Hepatocyte (in vitro differentiated cells): Measurements from ENCODE around the gene GMNC. TPM values are rescaled to one million over a fixed set of nuclear protein-coding genes. Genes with fewer than 3 reads are reported as not detected.
A peak's percentile ranks its signal among the peaks of the same experiment; 100 is the strongest.

Experiments
- DNase-seq: peaks from one replicate; pipeline ENCODE4 v3.0.0-alpha.2; 2016; ENCODE audit warnings: low spot score
- H2AFZ ChIP-seq: fragments of 200-600 bp; sonication (generic); 2 replicates; pipeline ENCODE4 v1.6.0; 2016; ENCODE audit warnings: antibody characterized with exemption, mild to moderate bottlenecking
- H3K27ac ChIP-seq: fragments of 200-600 bp; sonication (generic); 2 replicates; pipeline ENCODE4 v1.5.1; 2016; ENCODE audit warnings: mild to moderate bottlenecking
- H3K27me3 ChIP-seq: fragments of 200-600 bp; sonication (generic); 2 replicates; pipeline ENCODE4 v1.6.1; 2016
- H3K36me3 ChIP-seq: fragments of 200-600 bp; sonication (generic); replicated peaks from 2 replicates; pipeline ENCODE4 v1.5.1; 2016; ENCODE audit warnings: low read depth; ENCODE audit not compliant: insufficient read depth
- H3K4me1 ChIP-seq: fragments of 200-600 bp; sonication (generic); 2 replicates; pipeline ENCODE4 v1.5.1; 2016; ENCODE audit warnings: mild to moderate bottlenecking, moderate library complexity; ENCODE audit not compliant: insufficient read depth
- H3K4me2 ChIP-seq: fragments of 200-600 bp; sonication (generic); 2 replicates; pipeline ENCODE4 v1.6.0; 2016
- H3K4me3 ChIP-seq: fragments of 200-600 bp; sonication (generic); 2 replicates; pipeline ENCODE4 v1.5.1; 2016; ENCODE audit warnings: mild to moderate bottlenecking
- H3K79me2 ChIP-seq: fragments of 200-600 bp; sonication (generic); 2 replicates; pipeline ENCODE4 v1.6.0; 2017; ENCODE audit warnings: mild to moderate bottlenecking
- H3K9me2 ChIP-seq: fragments of 200-600 bp; sonication (generic); replicated peaks from 2 replicates; pipeline ENCODE4 v1.6.0; 2017; ENCODE audit warnings: mild to moderate bottlenecking; ENCODE audit not compliant: insufficient read depth
- H3K9me3 ChIP-seq: fragments of 200-600 bp; sonication (generic); 2 replicates; pipeline ENCODE4 v1.5.1; 2016; ENCODE audit warnings: low read depth, mild to moderate bottlenecking
- H4K20me1 ChIP-seq: fragments of 200-600 bp; sonication (generic); 2 replicates; pipeline ENCODE4 v1.6.0; 2016; ENCODE audit warnings: mild to moderate bottlenecking; ENCODE audit not compliant: insufficient read depth, poor library complexity, severe bottlenecking
- CTCF ChIP-seq: fragments of 200-600 bp; sonication (generic); IDR thresholded peaks from 2 replicates; pipeline ENCODE4 v1.5.1; 2016; ENCODE audit warnings: antibody characterized with exemption, mild to moderate bottlenecking; ENCODE audit not compliant: poor library complexity
- EZH2 ChIP-seq: fragments of 200-600 bp; sonication (generic); IDR thresholded peaks from 2 replicates; pipeline ENCODE4 v1.6.1; 2016; ENCODE audit warnings: antibody characterized with exemption, mild to moderate bottlenecking, borderline replicate concordance
- EZH2phosphoT487 ChIP-seq: fragments of 200-600 bp; sonication (generic); IDR thresholded peaks from one replicate; pipeline ENCODE4 v1.6.1; 2018; ENCODE audit warnings: antibody characterized with exemption, mild to moderate bottlenecking, low read depth, moderate library complexity; ENCODE audit not compliant: unreplicated experiment, severe bottlenecking
- WGBS: methylation state at CpG from one replicate; pipeline ENCODE4 v1.1.6; 2016; ENCODE audit warnings: low lambda C conversion rate; ENCODE audit errors: missing lambda C conversion rate; 5-methylcytosine and 5-hydroxymethylcytosine counted together
- polyA plus RNA-seq: library from polyadenylated mRNA; unstranded; fragments of >200 nt; fragmentation: Nextera tagmentation; extraction: Ambion mirVana; gene quantifications from 2 replicates; pipeline ENCODE4 v1.2.1, GENCODE V29; 2016
- total RNA-seq: library from RNA; depleted of rRNA; stranded (reverse); fragments of >200 nt; gene quantifications from 2 replicates; pipeline ENCODE4 v1.2.3, GENCODE V29; 2014

The GMNC gene
- total and polyA plus RNA-seq, 2 experiments from 2014 or later = 0.86 to 0.90 TPM

GRCh38 chr3:190903156-190903555, 40.7 kb upstream of the GMNC start:
- Histone ChIP-seq H4K20me1 (no peaks in the 10 kb centered on the region), H3K9me3 (no peaks in the 10 kb centered on the region), H3K79me2 (no peaks in the 10 kb centered on the region), H3K36me3 (no peaks in the 10 kb centered on the region), H3K9me2 (no peaks in the 10 kb centered on the region), H3K27me3 (no peaks in the 10 kb centered on the region), H3K4me1 (peaks cover 3% of the 10 kb centered on the region), H3K4me2 (no peak overlapping the region), H3K27ac (no peak overlapping the region), H3K4me3 (no peak overlapping the region), H2AFZ (no peak overlapping the region)
- WGBS = 62% methylated on average over 1 of the region's 1 CpG
- TF ChIP-seq CTCF = no peak
- TF ChIP-seq EZH2phosphoT487 = no peak
- no peak for TF ChIP-seq EZH2
- DNase-seq = no peak

DNA sequence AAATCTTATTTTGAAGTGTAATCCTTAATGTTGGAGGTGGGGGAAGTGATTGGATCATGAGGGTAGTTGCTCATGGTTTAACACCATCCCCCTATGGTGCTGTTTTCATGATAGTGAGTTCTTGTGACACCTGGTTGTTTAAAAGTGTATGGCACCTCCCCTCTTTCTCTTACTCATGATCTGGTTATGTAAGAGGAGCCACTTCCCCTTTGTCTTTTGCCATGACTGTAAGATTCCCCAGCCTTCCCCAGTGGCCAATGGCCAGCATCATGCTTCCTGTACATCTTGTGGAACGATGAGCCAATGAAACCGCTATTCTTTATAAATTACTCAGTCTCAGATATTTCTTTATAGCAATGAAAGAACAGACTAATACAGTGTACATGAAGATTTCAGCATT, 39.8 kb upstream of the GMNC start:
- no peaks in the 10 kb centered on the region for H3K79me2 ChIP-seq
- no peak overlapping the region for H2AFZ ChIP-seq
- no peak for TF ChIP-seq EZH2phosphoT487
- TF ChIP-seq CTCF = no peak
- no peak for TF ChIP-seq EZH2
- no peak overlapping the region for H3K4me3 ChIP-seq
- H3K4me2 ChIP-seq = no peak overlapping the region
- no peaks in the 10 kb centered on the region for H4K20me1 ChIP-seq
- H3K36me3 ChIP-seq = no peaks in the 10 kb centered on the region
- 68% methylated on average over 2 of the region's 2 CpGs for WGBS
- H3K9me2 ChIP-seq = no peaks in the 10 kb centered on the region
- H3K27me3 ChIP-seq = no peaks in the 10 kb centered on the region
- H3K4me1 ChIP-seq = peaks cover 3% of the 10 kb centered on the region
- DNase-seq = no peak
- no peaks in the 10 kb centered on the region for H3K9me3 ChIP-seq
- peak overlapping the region; percentile 59 for H3K27ac ChIP-seq

DNA sequence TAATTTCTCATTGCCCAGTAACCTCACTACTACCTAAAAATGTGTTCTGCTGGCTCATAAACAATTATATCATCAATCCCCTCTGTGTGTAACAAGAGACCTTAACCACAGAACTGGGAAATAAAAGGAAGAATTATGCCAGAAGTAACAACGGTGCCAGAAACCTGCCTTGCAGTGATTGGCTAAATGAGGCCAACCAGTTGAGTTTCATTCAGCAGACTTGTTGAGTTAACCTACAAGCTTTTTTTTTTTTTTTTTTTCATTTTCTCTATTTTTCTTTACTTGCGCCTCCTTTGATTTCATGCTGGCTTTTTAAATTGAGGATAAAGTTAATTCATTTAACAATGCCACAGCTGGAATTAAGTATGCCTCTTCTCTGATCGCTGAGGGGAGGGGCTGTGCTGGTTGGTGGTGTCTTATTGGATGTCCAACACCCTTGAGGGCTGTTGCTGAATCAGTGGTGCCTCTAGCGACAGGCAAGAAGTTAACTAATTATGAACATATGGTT, 30.0 kb upstream of the GMNC start:
- no peak for DNase-seq
- 84% methylated on average over 4 of the region's 4 CpGs for WGBS
- no peak overlapping the region for H2AFZ ChIP-seq
- H3K79me2 ChIP-seq = no peaks in the 10 kb centered on the region
- no peaks in the 10 kb centered on the region for H3K36me3 ChIP-seq
- no peaks in the 10 kb centered on the region for H3K27me3 ChIP-seq
- no peak overlapping the region for H3K4me3 ChIP-seq
- H3K9me3 ChIP-seq = no peaks in the 10 kb centered on the region
- H3K4me2 ChIP-seq = no peak overlapping the region
- H3K9me2 ChIP-seq = no peaks in the 10 kb centered on the region
- no peak overlapping the region for H3K27ac ChIP-seq
- H3K4me1 ChIP-seq = no peaks in the 10 kb centered on the region
- TF ChIP-seq EZH2phosphoT487 = no peak
- no peak for TF ChIP-seq EZH2
- TF ChIP-seq CTCF = no peak
- no peaks in the 10 kb centered on the region for H4K20me1 ChIP-seq

- no peak overlapping the region for H3K4me2 ChIP-seq
- no peaks in the 10 kb centered on the region for H3K27me3 ChIP-seq
- no peaks in the 10 kb centered on the region for H3K9me3 ChIP-seq
- no peak overlapping the region for H3K4me3 ChIP-seq
- no peaks in the 10 kb centered on the region for H3K4me1 ChIP-seq
- TF ChIP-seq EZH2phosphoT487 (no peak), EZH2 (no peak), CTCF (no peak)
- no peaks in the 10 kb centered on the region for H3K79me2 ChIP-seq
- H4K20me1 ChIP-seq = no peaks in the 10 kb centered on the region
- H3K27ac ChIP-seq = peak overlapping the region; percentile 57
- no peaks in the 10 kb centered on the region for H3K36me3 ChIP-seq
- no peaks in the 10 kb centered on the region for H3K9me2 ChIP-seq
- peak; percentile 57 for DNase-seq
- H2AFZ ChIP-seq = no peak overlapping the region
- 70% methylated on average over 5 of the region's 5 CpGs for WGBS
Observed at GRCh38 chr3:190886945-190887344, 24.5 kb upstream of the GMNC start.
